Activated CD4-positive, alpha-beta memory T cell treated with anti-CD3 and anti-CD28 coated beads, Interleukin-2, amount 10 ng/mL, durations not matched to agents 7 days and 5 days (primary cell): Measurements from ENCODE around the gene WDR41. TPM values are rescaled to one million over a fixed set of nuclear protein-coding genes. Genes with fewer than 3 reads are reported as not detected.
"Not testable (repeated sequence)": the region's sequence is repeated elsewhere in the genome, so short reads cannot be mapped to it uniquely, and the experiment has no call there.

Source experiments
- CTCF ChIA-PET: fragments of 350-600 bp; sonication (Branson Sonifier 250); formaldehyde crosslinking; loops from one replicate; lab custom pipeline; 2021; ENCODE audit warnings: antibody characterized with exemption, inconsistent platforms; lab: Charles Lee
- POLR2A ChIA-PET: fragments of 350-600 bp; sonication (Branson Sonifier 250); formaldehyde crosslinking; loops from one replicate; lab custom pipeline; 2021; ENCODE audit warnings: antibody characterized with exemption; lab: Charles Lee
- DNase-seq: peaks from one replicate; pipeline ENCODE4 v3.0.0-alpha.2; 2020
- H3K27ac Mint-ChIP-seq: one replicate; pipeline ENCODE4 v1.8.0; 2021; ENCODE audit warnings: mild to moderate bottlenecking, mixed read lengths
- H3K27me3 Mint-ChIP-seq: one replicate; pipeline ENCODE4 v1.8.0; 2021; ENCODE audit warnings: mixed read lengths
- H3K36me3 Mint-ChIP-seq: one replicate; pipeline ENCODE4 v1.8.0; 2021; ENCODE audit warnings: low read depth, mixed read lengths
- H3K4me1 Mint-ChIP-seq: one replicate; pipeline ENCODE4 v1.8.0; 2021; ENCODE audit warnings: mixed read lengths
- H3K4me3 Mint-ChIP-seq: one replicate; pipeline ENCODE4 v1.8.0; 2021; ENCODE audit warnings: mild to moderate bottlenecking, mixed read lengths
- H3K9me3 Mint-ChIP-seq: one replicate; pipeline ENCODE4 v1.8.0; 2021; ENCODE audit warnings: mixed read lengths
- total RNA-seq, 2 experiments: library from RNA; stranded (reverse); gene quantifications; one replicate each; pipeline ENCODE4 v1.2.3, GENCODE V29; 2021

The WDR41 gene
- total RNA-seq, 2 experiments from 2014 or later: 25.4 TPM

DNA sequence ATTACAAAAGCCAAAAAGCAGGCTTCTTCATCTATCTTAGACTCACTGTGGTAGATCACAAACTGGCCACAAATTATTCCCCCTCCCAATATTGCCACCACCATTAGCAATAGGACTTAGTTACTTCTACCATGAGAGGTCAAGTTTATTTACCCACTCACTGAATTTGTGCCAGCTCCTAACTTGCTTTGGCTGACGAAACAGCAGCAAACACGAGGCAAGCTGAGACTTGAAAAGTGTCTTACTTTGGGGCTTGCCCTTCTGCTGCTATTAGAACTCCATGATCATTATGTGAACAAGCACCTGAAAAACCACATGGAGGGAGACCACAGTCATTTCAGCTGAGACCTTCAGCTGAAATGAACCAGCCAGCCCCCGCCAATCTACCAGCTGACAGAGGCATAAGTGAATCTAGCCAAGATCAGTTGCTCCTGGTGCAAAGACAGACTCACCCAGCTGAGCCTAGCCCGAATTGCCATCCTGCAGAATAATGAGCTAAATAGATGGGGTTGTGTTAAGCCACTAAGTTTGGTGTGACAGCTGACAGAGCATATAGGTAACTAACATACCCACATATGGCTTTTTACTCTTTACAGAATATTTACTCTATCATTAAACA lies 5.7 kb downstream of the WDR41 start:
- Mint-ChIP-seq H3K27ac (no peak overlapping the region), H3K9me3 (no peaks in the 10 kb centered on the region), H3K36me3 (peaks cover 36% of the 10 kb centered on the region), H3K27me3 (no peaks in the 10 kb centered on the region), H3K4me3 (no peak overlapping the region), H3K4me1 (peaks cover 19% of the 10 kb centered on the region)
- ChIA-PET POLR2A (interaction anchor here (0.6 kb wide), 1 partner anchor 1986 kb away, joined by 4 read pairs; no protein-coding TSS in a partner anchor), CTCF (no interaction called here)
- DNase-seq: no peak

DNA sequence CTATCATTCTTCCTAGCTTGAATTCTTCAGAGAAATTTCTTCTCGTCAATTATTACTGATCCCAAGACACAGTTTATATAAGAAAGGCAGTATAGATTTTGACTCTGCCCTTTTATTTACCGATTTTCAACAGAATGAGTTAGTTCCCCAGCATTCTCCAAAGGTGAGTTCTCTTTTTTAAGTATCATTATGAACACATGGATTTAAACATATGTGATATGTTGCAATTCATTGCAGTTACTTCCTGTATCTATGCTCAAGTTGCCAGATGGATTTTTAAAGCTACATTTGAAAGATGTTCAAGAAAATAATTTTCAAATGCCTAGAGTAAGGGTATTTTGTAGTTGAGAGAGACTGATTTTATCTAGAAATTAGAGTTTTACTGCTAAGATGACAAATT lies 8.4 kb downstream of the WDR41 start:
- no peak for DNase-seq
- no peak overlapping the region for H3K4me3 Mint-ChIP-seq
- ChIA-PET CTCF (interaction anchor here (1.1 to 1.3 kb wide), 3 partner anchors 8 to 354 kb away, joined by 3 to 10 read pairs (median 4); partner anchors contain the start of gene WDR41), POLR2A (interaction anchor here (1.5 kb wide), 1 partner anchor 9 kb away, joined by 8 read pairs; the partner anchor contains the start of gene WDR41)
- no peak overlapping the region for H3K27ac Mint-ChIP-seq
- H3K4me1 Mint-ChIP-seq: no peaks in the 10 kb centered on the region
- no peaks in the 10 kb centered on the region for H3K9me3 Mint-ChIP-seq
- H3K36me3 Mint-ChIP-seq: peaks cover 39% of the 10 kb centered on the region
- H3K27me3 Mint-ChIP-seq: no peaks in the 10 kb centered on the region

DNA sequence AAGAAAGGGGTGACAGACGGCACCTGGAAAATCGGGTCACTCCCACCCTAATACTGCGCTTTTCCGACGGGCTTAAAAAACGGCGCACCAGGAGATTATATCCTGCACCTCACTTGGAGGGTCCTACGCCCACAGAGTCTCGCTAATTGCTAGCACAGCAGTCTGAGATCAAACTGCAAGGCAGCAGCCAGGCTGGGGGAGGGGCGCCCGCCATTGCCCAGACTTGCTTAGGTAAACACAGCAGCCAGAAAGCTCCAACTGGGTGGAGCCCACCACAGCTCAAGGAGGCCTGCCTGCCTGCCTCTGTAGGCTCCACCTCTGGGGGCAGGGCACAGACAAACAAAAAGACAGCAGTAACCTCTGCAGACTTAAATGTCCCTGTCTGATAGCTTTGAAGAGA lies 17.1 kb downstream of the WDR41 start:
- POLR2A ChIA-PET, CTCF ChIA-PET, H3K9me3 Mint-ChIP-seq, DNase-seq, H3K27me3 Mint-ChIP-seq, H3K4me1 Mint-ChIP-seq, H3K4me3 Mint-ChIP-seq, H3K27ac Mint-ChIP-seq: not testable (repeated sequence)
- H3K36me3 Mint-ChIP-seq: peaks cover 34% of the 10 kb centered on the region

- POLR2A ChIA-PET, DNase-seq, CTCF ChIA-PET, H3K9me3 Mint-ChIP-seq, H3K27me3 Mint-ChIP-seq, H3K4me3 Mint-ChIP-seq, H3K4me1 Mint-ChIP-seq, H3K27ac Mint-ChIP-seq: not testable (repeated sequence)
- peaks cover 29% of the 10 kb centered on the region for H3K36me3 Mint-ChIP-seq
Measured at GRCh38 chr5:77468875-77469274, 23.2 kb downstream of the WDR41 start.

DNA sequence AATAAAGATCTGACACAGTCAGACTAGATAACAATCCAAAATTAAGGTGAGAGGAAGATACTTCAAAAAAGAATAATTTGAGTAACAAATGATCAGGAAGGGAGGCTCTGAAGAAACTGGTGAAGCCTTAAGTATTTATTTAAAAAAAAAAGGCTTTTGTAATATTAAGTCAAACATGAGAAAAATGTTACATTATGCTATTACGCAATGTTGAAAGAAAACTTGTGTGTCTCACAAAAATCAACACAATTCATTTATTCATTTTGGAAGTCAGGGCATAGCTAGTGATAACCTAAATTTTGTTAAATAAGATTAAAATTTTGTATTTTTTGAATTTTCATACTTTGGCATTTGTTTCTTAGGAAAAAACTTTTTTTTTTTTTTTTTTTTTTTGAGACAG lies 28.2 kb downstream of the WDR41 start:
- Mint-ChIP-seq H3K36me3 (peaks cover 9% of the 10 kb centered on the region), H3K27ac (no peak overlapping the region), H3K9me3 (no peaks in the 10 kb centered on the region), H3K4me3 (no peak overlapping the region), H3K27me3 (no peaks in the 10 kb centered on the region), H3K4me1 (peaks cover 3% of the 10 kb centered on the region)
- ChIA-PET POLR2A (interaction anchor here (0.6 kb wide), 1 partner anchor 618 kb away, joined by 3 read pairs; no protein-coding TSS in a partner anchor), CTCF (interaction anchor here (1.3 kb wide), 1 partner anchor 28 kb away, joined by 3 read pairs; no protein-coding TSS in a partner anchor)
- DNase-seq: no peak

DNA sequence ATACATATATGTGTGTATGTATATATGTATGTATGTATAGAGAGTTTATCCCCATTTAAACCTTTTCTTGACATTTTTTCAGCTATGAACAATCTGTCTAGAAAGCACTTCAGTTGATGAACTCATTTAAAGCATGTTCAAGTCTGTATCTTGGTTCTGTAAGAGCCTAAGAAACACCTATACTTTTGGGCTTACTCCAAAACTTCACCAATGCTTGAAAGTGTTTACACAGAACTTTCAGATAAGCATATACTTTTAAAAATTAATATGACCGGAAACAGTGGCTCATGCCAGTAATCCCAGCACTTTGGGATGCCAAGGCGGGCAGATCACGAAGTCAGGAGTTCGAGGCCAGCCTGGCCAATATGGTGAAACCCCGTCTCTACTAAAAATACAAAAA lies 30.8 kb downstream of the WDR41 start:
- no peak for DNase-seq
- POLR2A ChIA-PET: no interaction called here
- Mint-ChIP-seq H3K36me3 (peaks cover 5% of the 10 kb centered on the region), H3K4me1 (peaks cover 3% of the 10 kb centered on the region), H3K27ac (no peak overlapping the region), H3K9me3 (no peaks in the 10 kb centered on the region), H3K4me3 (no peak overlapping the region), H3K27me3 (no peaks in the 10 kb centered on the region)
- CTCF ChIA-PET: no interaction called here

DNA sequence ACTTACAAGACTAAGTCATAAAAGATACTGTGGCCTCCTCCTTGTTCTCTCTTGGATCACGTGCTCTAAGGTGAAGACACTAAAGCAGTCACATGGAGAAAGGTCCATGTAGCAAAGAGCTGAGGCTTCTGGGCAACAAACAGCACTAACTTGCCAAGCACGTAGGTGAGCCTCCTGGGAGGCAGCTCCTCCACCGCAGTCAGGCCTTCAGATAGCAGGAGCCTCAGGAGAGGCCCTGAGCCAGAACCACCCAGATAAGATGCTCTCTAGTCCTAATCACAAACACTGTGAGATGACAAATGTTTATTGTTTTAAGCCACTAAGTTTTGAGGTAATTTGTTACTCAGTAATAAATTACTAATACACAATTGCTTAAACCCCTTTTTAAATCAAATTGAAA lies 38.0 kb downstream of the WDR41 start:
- no peaks in the 10 kb centered on the region for H3K27me3 Mint-ChIP-seq
- POLR2A ChIA-PET: no interaction called here
- DNase-seq: no peak
- H3K4me1 Mint-ChIP-seq: no peaks in the 10 kb centered on the region
- H3K36me3 Mint-ChIP-seq: peaks cover 14% of the 10 kb centered on the region
- H3K9me3 Mint-ChIP-seq: no peaks in the 10 kb centered on the region
- no peak overlapping the region for H3K27ac Mint-ChIP-seq
- CTCF ChIA-PET: no interaction called here
- H3K4me3 Mint-ChIP-seq: no peak overlapping the region

GRCh38 chr5:77452351-77452750 lies 39.8 kb downstream of the WDR41 start:
- Mint-ChIP-seq H3K36me3 (peaks cover 26% of the 10 kb centered on the region), H3K4me1 (no peaks in the 10 kb centered on the region), H3K27ac (no peak overlapping the region), H3K9me3 (no peaks in the 10 kb centered on the region), H3K27me3 (no peaks in the 10 kb centered on the region), H3K4me3 (no peak overlapping the region)
- POLR2A ChIA-PET: no interaction called here
- DNase-seq: no peak
- CTCF ChIA-PET: no interaction called here

DNA sequence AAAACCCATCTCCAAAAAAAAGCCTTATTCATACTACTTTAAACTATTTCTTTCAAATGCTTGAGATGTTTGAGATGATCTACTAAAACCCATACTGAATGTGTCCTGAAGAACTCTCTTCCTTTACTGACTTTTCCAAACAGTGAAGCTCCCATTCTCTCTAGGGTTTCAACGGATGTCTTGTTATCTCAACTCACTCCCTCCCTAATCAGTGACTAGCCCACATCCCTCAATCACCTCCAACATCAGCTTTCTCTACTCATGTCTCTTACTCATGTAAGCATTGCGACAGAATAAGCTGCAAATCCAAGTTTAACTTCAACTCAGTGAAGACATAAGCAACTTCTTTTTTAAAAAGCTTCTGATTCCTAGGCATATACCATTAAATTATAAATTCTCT lies 42.1 kb downstream of the WDR41 start:
- POLR2A ChIA-PET: no interaction called here
- H3K27me3 Mint-ChIP-seq: no peaks in the 10 kb centered on the region
- no peak overlapping the region for H3K27ac Mint-ChIP-seq
- no peaks in the 10 kb centered on the region for H3K4me1 Mint-ChIP-seq
- no peaks in the 10 kb centered on the region for H3K9me3 Mint-ChIP-seq
- H3K4me3 Mint-ChIP-seq: no peak overlapping the region
- CTCF ChIA-PET: interaction anchor here (1.1 kb wide), 1 partner anchor 43 kb away, joined by 3 read pairs; the partner anchor contains the start of gene WDR41
- H3K36me3 Mint-ChIP-seq: peaks cover 47% of the 10 kb centered on the region
- no peak for DNase-seq

GRCh38 chr5:77449277-77449676 lies 42.8 kb downstream of the WDR41 start:
- H3K27ac Mint-ChIP-seq: no peak overlapping the region
- CTCF ChIA-PET: no interaction called here
- no peaks in the 10 kb centered on the region for H3K27me3 Mint-ChIP-seq
- peaks cover 50% of the 10 kb centered on the region for H3K36me3 Mint-ChIP-seq
- POLR2A ChIA-PET: no interaction called here
- H3K4me3 Mint-ChIP-seq: no peak overlapping the region
- DNase-seq: no peak
- no peaks in the 10 kb centered on the region for H3K9me3 Mint-ChIP-seq
- H3K4me1 Mint-ChIP-seq: no peaks in the 10 kb centered on the region

GRCh38 chr5:77448831-77449230 lies 43.3 kb downstream of the WDR41 start:
- Mint-ChIP-seq H3K4me3 (no peak overlapping the region), H3K9me3 (no peaks in the 10 kb centered on the region), H3K4me1 (no peaks in the 10 kb centered on the region), H3K27ac (no peak overlapping the region), H3K36me3 (peaks cover 54% of the 10 kb centered on the region), H3K27me3 (no peaks in the 10 kb centered on the region)
- DNase-seq: no peak
- ChIA-PET POLR2A (no interaction called here), CTCF (no interaction called here)

- DNase-seq: no peak
- no peaks in the 10 kb centered on the region for H3K27me3 Mint-ChIP-seq
- ChIA-PET CTCF (no interaction called here), POLR2A (no interaction called here)
- H3K27ac Mint-ChIP-seq: no peak overlapping the region
- H3K9me3 Mint-ChIP-seq: no peaks in the 10 kb centered on the region
- no peak overlapping the region for H3K4me3 Mint-ChIP-seq
- H3K36me3 Mint-ChIP-seq: peaks cover 49% of the 10 kb centered on the region
- H3K4me1 Mint-ChIP-seq: no peaks in the 10 kb centered on the region
Measured at GRCh38 chr5:77444356-77444755, 47.8 kb downstream of the WDR41 start.

GRCh38 chr5:77443670-77444069 lies 48.4 kb downstream of the WDR41 start:
- peaks cover 42% of the 10 kb centered on the region for H3K36me3 Mint-ChIP-seq

GRCh38 chr5:77438071-77438470 lies 54.0 kb downstream of the WDR41 start:
- no peak overlapping the region for H3K4me3 Mint-ChIP-seq
- no peaks in the 10 kb centered on the region for H3K27me3 Mint-ChIP-seq
- CTCF ChIA-PET: interaction anchor here (1.1 kb wide), 1 partner anchor 408 kb away, joined by 4 read pairs; the partner anchor contains the start of gene AGGF1
- H3K4me1 Mint-ChIP-seq: no peaks in the 10 kb centered on the region
- POLR2A ChIA-PET: no interaction called here
- no peak for DNase-seq
- H3K36me3 Mint-ChIP-seq: peaks cover 9% of the 10 kb centered on the region
- H3K9me3 Mint-ChIP-seq: no peaks in the 10 kb centered on the region
- no peak overlapping the region for H3K27ac Mint-ChIP-seq

More at GRCh38 chr5:77443670-77444069, 48.4 kb downstream of the WDR41 start:
- CTCF ChIA-PET: interaction anchor here (0.6 kb wide), 1 partner anchor 11 kb away, joined by 4 read pairs; no protein-coding TSS in a partner anchor
- POLR2A ChIA-PET: no interaction called here
- Mint-ChIP-seq H3K27ac (no peak overlapping the region), H3K27me3 (no peaks in the 10 kb centered on the region), H3K9me3 (no peaks in the 10 kb centered on the region), H3K4me1 (no peaks in the 10 kb centered on the region), H3K4me3 (no peak overlapping the region)
- DNase-seq: no peak
